GM19351 (cell line): ENCODE results near the gene LDLRAD3.

Source experiments
- ATAC-seq: cut with Tn5 transposase; IDR thresholded peaks from one replicate; pipeline ENCODE4 v1.9.1; 2021; ENCODE audit warnings: mild to moderate bottlenecking, moderate library complexity; ENCODE audit not compliant: unreplicated experiment

LDLRAD3 gene

GRCh38 chr11:35927104-35927503, 16.8 kb upstream of the LDLRAD3 start:
- no peak for ATAC-seq

GRCh38 chr11:35927682-35928081, 16.2 kb upstream of the LDLRAD3 start:
- ATAC-seq: no peak

- no peak for ATAC-seq
Measured at GRCh38 chr11:35928688-35929395, 15.0 kb upstream of the LDLRAD3 start.

- ATAC-seq: no peak
Measured at GRCh38 chr11:35930466-35930865, 13.4 kb upstream of the LDLRAD3 start.

GRCh38 chr11:35932121-35932520, 11.7 kb upstream of the LDLRAD3 start:
- no peak for ATAC-seq

GRCh38 chr11:35932681-35933319, 11.1 kb upstream of the LDLRAD3 start:
- no peak for ATAC-seq

- no peak for ATAC-seq
Measured at GRCh38 chr11:35933320-35933871, 10.5 kb upstream of the LDLRAD3 start.

GRCh38 chr11:35934271-35934670, 9.6 kb upstream of the LDLRAD3 start:
- ATAC-seq: no peak

- no peak for ATAC-seq
Measured at GRCh38 chr11:35934981-35935380, 8.9 kb upstream of the LDLRAD3 start.

- no peak for ATAC-seq
Measured at GRCh38 chr11:35935390-35935789, 8.5 kb upstream of the LDLRAD3 start.

- no peak for ATAC-seq
Measured at GRCh38 chr11:35937111-35937510, 6.8 kb upstream of the LDLRAD3 start.

- no peak for ATAC-seq
Measured at GRCh38 chr11:35937700-35938099, 6.2 kb upstream of the LDLRAD3 start.

GRCh38 chr11:35938231-35938630, 5.6 kb upstream of the LDLRAD3 start:
- ATAC-seq: no peak

GRCh38 chr11:35943309-35943708, 553 bp upstream of the LDLRAD3 start:
- ATAC-seq: no peak

- no peak for ATAC-seq
Measured at GRCh38 chr11:35944503-35945136, 758 bp downstream of the LDLRAD3 start.

GRCh38 chr11:35945137-35945518, 1.3 kb downstream of the LDLRAD3 start:
- ATAC-seq: no peak

- ATAC-seq: no peak
Measured at GRCh38 chr11:35946766-35947165, 2.9 kb downstream of the LDLRAD3 start.

- ATAC-seq: no peak
Measured at GRCh38 chr11:35947437-35947836, 3.6 kb downstream of the LDLRAD3 start.

- ATAC-seq: no peak
Measured at GRCh38 chr11:35949242-35949641, 5.4 kb downstream of the LDLRAD3 start.

GRCh38 chr11:35950082-35950481, 6.2 kb downstream of the LDLRAD3 start:
- ATAC-seq: no peak

- no peak for ATAC-seq
Measured at GRCh38 chr11:35951680-35952079, 7.8 kb downstream of the LDLRAD3 start.
